Measurements from ENCODE around the gene EIF3J. TPM values are rescaled to one million over a fixed set of nuclear protein-coding genes. Genes with fewer than 3 reads are reported as not detected.

EIF3J gene
- total and polyA plus RNA-seq, 2 of the 4 experiments (the other 2 are of a cell fraction) = 51.6 to 59.9 TPM

DNA sequence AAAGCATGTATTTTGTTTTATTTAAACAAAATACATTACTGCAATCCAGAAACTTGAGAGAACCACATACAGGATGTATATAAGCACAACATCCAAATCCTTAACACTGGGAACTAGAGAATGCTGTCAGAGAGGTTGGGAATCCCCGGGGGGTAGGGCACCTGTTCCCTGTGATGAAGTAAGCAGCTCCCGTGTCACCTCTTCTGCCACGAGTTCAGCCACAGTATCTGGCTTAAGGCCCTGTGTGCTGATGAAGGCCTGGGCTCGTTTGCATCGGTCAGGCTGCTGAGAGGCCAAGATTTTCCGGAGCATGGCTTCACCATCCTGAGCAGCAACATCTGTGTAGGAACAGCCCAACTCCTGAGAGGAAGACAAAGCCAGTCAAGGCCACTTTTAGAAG, 36.4 kb downstream of the EIF3J start:
- Histone ChIP-seq H3K27ac (ENCODE audit: insufficient read depth, low read length) (no peak overlapping the region), H2AK9ac (replicated peaks; ENCODE audit: low read depth, low read length, poor library complexity) (no peak overlapping the region), H3K56ac (ENCODE audit: extremely low read depth, insufficient read depth, low read length) (no peak overlapping the region), H3K9ac (ENCODE audit: low read depth, low read length) (no peak overlapping the region), H2AK5ac (ENCODE audit: low read depth, low read length) (no peak overlapping the region), H3K4me3 (ENCODE audit: insufficient read depth, low read depth, low read length) (no peak overlapping the region), H2BK20ac (ENCODE audit: low read depth, low read length) (no peak overlapping the region), H3K4ac (ENCODE audit: low read depth, low read length) (no peak overlapping the region), H4K20me1 (ENCODE audit: insufficient read depth, low read length) (no peaks in the 10 kb centered on the region), H3K9me3 (ENCODE audit: control insufficient read depth, insufficient read depth, low read length) (no peaks in the 10 kb centered on the region), H3K18ac (ENCODE audit: low read depth, low read length) (no peak overlapping the region), H2BK5ac (ENCODE audit: low read depth, low read length, poor library complexity, severe bottlenecking) (no peak overlapping the region), H2BK15ac (ENCODE audit: low read depth, low read length) (no peak overlapping the region), H3K79me1 (ENCODE audit: low read depth in 1 of 2, low read length in 2 of 2) (peaks cover 3 to 5% of the 10 kb centered on the region in 2 experiments; a peak in 1 of 4 replicates), H3K4me1 (ENCODE audit: control insufficient read depth, insufficient read depth, low read length) (no peaks in the 10 kb centered on the region), H4K91ac (ENCODE audit: insufficient read depth, low read depth, low read length) (no peak overlapping the region), H2BK120ac (ENCODE audit: low read depth, low read length) (no peak overlapping the region), H4K8ac (ENCODE audit: low read depth in 2 of 2, low read length in 2 of 2) (no peak overlapping the region), H3K36me3 (ENCODE audit: control insufficient read depth, insufficient read depth, low read length) (peaks cover 29% of the 10 kb centered on the region), H4K5ac (ENCODE audit: low read depth, low read length) (no peak overlapping the region), H3K27me3 (ENCODE audit: control insufficient read depth, insufficient read depth, low read length) (no peaks in the 10 kb centered on the region), H2AFZ (replicated peaks; ENCODE audit: low read length, poor library complexity) (no peak overlapping the region), H3K14ac (replicated peaks; ENCODE audit: low read depth, low read length) (no peak overlapping the region), H3K4me2 (ENCODE audit: low read depth, low read length) (no peak overlapping the region), H3K23ac (ENCODE audit: low read depth, low read length) (no peak overlapping the region), H3K9me1 (ENCODE audit: insufficient read depth, low read length) (peaks cover 3% of the 10 kb centered on the region; the same call in 1 of the 2 replicates)
- TF ChIP-seq POLR2A (IDR thresholded peaks at IDR 0.05; ENCODE audit: low read depth, low read length) (no peak), RFX5 (IDR thresholded peaks at IDR 0.05; ENCODE audit: low read depth, low read length) (no peak), NFE2L2 (IDR thresholded peaks at IDR 0.05; ENCODE audit: low read depth, low read length) (no peak), FOS (IDR thresholded peaks at IDR 0.05; ENCODE audit: low read depth, low read length) (no peak), CHD1 (IDR thresholded peaks at IDR 0.05; ENCODE audit: low read depth, low read length) (no peak), MXI1 (IDR thresholded peaks at IDR 0.05; ENCODE audit: borderline replicate concordance, low read depth, low read length) (no peak), MAFK (IDR thresholded peaks at IDR 0.05; ENCODE audit: low read depth, low read length) (no peak), MAZ (IDR thresholded peaks at IDR 0.05; ENCODE audit: borderline replicate concordance, low read depth, low read length) (no peak), RAD21 (IDR thresholded peaks at IDR 0.05; ENCODE audit: low read length) (no peak), RCOR1 (IDR thresholded peaks at IDR 0.05; ENCODE audit: insufficient replicate concordance, low read length) (no peak), BHLHE40 (IDR thresholded peaks at IDR 0.05; ENCODE audit: low read depth, low read length) (no peak), SMC3 (IDR thresholded peaks at IDR 0.05; ENCODE audit: low read depth, low read length) (no peak), CEBPB (IDR thresholded peaks at IDR 0.05; ENCODE audit: low read depth, low read length) (no peak)
- TF ChIP-seq, protein P1, sequence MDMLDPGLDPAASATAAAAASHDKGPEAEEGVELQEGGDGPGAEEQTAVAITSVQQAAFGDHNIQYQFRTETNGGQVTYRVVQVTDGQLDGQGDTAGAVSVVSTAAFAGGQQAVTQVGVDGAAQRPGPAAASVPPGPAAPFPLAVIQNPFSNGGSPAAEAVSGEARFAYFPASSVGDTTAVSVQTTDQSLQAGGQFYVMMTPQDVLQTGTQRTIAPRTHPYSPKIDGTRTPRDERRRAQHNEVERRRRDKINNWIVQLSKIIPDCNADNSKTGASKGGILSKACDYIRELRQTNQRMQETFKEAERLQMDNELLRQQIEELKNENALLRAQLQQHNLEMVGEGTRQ (IDR thresholded peaks at IDR 0.05; ENCODE audit: low read depth, low read length) = no peak
- TF ChIP-seq, protein P2, sequence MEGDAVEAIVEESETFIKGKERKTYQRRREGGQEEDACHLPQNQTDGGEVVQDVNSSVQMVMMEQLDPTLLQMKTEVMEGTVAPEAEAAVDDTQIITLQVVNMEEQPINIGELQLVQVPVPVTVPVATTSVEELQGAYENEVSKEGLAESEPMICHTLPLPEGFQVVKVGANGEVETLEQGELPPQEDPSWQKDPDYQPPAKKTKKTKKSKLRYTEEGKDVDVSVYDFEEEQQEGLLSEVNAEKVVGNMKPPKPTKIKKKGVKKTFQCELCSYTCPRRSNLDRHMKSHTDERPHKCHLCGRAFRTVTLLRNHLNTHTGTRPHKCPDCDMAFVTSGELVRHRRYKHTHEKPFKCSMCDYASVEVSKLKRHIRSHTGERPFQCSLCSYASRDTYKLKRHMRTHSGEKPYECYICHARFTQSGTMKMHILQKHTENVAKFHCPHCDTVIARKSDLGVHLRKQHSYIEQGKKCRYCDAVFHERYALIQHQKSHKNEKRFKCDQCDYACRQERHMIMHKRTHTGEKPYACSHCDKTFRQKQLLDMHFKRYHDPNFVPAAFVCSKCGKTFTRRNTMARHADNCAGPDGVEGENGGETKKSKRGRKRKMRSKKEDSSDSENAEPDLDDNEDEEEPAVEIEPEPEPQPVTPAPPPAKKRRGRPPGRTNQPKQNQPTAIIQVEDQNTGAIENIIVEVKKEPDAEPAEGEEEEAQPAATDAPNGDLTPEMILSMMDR (conservative IDR thresholded peaks at IDR 0.05; ENCODE audit: low read depth, low read length) = no peak
- TF ChIP-seq, protein P3, sequence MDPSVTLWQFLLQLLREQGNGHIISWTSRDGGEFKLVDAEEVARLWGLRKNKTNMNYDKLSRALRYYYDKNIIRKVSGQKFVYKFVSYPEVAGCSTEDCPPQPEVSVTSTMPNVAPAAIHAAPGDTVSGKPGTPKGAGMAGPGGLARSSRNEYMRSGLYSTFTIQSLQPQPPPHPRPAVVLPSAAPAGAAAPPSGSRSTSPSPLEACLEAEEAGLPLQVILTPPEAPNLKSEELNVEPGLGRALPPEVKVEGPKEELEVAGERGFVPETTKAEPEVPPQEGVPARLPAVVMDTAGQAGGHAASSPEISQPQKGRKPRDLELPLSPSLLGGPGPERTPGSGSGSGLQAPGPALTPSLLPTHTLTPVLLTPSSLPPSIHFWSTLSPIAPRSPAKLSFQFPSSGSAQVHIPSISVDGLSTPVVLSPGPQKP (IDR thresholded peaks at IDR 0.05; ENCODE audit: borderline replicate concordance, low read depth, low read length) = no peak
- 84% methylated on average over 5 of the region's 6 CpGs; no CpG with 5 or more reads in 1 of the 2 experiments for WGBS, 2 experiments (ENCODE audit: extremely low coverage in 2 of 2, insufficient read length in 1 of 2)
- dilution Hi-C loops (cut with HindIII; ENCODE audit: low sequenced_read_pairs, unreplicated experiment) (no loop called here), in situ Hi-C loops (cut with MboI; ENCODE audit: low sequenced_read_pairs) (no loop called here), intact Hi-C loops (cut with micrococcal nuclease) (no loop called here)
- POLR2A ChIA-PET (ENCODE audit: unreplicated experiment) = no interaction called here
- CTCF ChIA-PET = no interaction called here
- BruUV-seq (replicated peaks) = no TSS peak
- DNase-seq (peak; percentile 10), ATAC-seq (ENCODE audit: low read depth) (no peak)
